Bone marrow (tissue), 2 donors: ENCODE measurements around the gene FBXO31.
"Not testable (repeated sequence)": the region's sequence is repeated elsewhere in the genome, so short reads cannot be mapped to it uniquely, and the experiment has no call there.

ENCODE experiments used
- DNase-seq, 2 donors: peaks; one replicate each; lab custom pipeline; 2025; lab: John Stamatoyannopoulos, UW

FBXO31 gene

DNA sequence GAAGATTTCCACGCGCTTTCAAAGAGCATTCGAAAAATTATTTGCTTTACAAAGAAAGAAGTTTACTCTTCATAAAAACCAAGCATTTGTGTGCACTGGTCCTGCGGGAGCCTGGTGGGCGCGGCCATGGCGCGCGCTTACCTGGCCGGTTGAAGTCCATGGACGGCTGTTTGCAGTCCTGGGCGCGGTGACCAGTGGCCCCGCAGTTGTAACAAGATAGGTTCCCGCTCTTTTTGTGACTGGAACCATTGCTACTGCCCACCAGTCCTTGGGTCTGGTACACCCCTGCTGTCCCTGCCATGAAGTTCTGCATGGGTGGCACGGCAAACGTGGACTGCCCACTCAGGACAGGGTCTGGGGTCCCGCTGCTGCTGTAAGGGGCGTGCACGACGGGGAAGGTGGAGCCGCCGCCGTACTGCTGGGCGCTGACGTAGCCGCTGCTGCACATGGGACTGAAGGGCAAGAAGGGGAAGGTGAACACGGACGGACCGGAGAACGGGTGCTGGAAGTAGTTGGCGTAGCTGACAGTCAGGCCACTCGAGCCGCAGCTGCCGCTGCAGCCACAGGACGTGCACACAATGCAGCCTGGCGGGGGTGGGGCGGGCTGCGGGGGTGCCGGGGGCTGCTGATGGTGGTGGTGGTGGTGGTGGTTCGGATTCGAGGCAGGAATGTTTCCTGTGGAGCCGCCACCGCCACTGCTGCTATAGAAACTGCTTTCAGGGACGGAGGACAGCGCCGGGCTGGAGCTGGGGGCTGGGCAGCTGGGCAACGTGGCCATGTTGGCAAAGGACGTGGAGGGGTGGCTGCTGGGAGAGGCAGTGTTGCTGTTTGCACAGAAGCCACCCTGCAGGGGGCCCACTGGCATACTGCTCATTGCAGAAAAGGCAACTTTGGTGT lies 28.0 kb upstream of the FBXO31 start:
- no peak for DNase-seq

DNA sequence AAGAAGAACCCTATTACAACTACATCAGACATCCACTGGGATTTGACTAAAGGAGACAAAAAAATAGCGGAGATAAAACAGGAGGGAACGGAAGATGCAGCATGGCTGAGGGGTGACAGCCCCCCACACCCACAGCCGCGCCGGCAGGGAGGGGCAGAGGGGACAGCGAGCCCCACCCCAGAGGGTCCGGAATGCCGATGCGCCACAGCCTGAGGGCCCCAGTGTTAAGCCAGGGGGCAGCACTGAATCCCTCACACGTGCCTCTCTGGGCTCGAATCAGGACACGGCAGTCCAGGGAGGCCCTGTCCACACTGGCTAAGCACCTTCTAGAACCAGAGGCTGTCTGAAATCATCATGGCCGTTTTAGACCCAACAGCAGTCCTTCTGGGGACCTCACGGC lies 27.4 kb upstream of the FBXO31 start:
- DNase-seq, result no peak

- DNase-seq, result no peak
These were observed 27.0 kb upstream of the FBXO31 start for GRCh38 chr16:87410530-87410929.

DNA sequence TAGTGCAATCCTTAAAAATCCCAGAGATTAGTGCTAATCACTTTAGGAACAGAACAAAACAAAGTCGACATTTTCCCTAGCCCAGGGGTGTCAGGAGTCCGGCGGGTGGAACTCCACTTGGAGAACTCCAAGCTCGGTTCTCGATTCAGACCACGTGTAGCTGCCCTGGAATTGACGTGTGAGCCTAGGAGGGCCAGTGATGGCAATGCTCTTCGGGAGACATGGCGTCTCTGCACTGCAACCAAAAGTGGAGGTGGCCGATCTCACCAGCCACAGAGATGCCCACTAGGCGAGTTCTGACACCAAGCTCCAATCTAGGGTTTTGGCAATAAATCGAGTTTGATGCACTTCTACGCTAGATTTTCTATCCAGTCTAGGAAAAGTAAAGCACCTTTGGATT lies 26.2 kb upstream of the FBXO31 start:
- DNase-seq, result no peak

DNA sequence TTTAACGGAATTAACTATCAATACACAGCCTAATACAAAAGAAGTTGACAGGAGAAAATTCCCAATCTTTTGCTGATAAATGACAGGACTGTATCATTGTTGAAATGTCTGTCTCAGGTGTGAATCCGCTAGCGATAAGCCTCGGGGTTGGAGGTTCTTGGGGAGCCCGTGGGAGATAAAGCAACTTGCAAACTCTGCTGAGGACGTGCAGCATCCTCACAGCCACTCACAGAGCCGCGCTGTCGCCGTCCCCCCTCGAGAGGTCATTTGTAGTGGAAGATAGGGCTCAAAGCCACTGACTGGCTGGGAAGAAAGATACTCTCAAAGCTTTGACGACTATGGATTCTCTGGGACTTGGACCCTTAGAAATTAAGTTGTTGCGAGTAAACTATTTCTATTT lies 25.6 kb upstream of the FBXO31 start:
- DNase-seq, result no peak

DNA sequence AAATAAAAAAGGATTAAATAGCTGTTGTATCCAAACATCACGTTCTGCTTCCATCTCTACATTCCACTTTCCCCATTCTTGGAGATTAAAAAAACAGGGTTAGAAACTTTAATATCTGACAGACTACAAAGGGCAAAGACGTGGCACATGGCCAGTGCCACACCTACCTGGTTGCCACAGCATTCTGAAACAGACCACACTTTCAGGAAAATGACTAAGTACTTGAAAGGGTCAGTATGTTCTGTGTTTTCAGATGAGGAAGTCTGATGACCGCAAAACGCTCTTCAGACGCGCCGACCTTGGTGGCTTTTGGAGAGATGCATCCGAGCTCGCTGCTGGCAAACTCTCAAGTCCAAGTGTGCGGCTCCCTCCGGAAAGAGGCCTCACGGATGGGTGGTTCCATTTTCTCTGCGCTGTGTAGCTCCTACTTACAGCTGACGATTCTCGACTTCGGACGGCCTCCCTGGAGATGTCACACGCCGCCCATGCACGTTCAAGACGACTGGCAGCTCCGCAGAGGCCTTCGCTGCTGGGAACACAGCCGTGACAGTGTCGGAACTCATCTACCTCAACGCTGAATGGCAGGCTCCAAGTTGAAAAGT lies 24.0 kb upstream of the FBXO31 start:
- DNase-seq, result no peak

DNA sequence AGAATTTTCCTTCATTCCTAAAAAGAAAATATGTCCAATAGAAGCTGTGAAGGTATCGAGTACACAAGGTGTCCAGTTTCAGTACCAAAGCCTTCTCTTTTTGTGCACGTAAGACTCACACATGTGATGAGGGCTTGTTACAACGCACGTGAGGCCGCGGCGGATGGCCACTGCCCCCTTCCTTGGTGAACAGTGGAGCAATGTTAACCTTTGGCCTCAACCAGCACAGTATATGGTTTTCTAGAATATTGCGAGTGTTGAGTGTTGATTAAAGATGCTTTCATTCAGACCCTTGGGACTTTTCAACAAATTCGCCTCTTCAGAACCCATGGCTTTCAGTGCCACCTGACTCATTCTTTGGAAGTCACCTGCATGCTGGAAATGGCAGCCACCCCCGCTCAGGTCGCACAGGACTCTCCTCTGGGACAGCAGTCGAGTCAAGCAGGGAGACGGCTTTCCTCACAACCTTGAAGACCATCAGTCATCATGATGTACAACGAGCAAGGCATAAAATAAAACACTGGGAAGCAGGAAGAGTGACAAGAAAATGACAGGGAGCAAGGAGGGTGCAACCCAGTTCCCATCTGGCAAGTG lies 23.0 kb upstream of the FBXO31 start:
- no peak for DNase-seq

DNA sequence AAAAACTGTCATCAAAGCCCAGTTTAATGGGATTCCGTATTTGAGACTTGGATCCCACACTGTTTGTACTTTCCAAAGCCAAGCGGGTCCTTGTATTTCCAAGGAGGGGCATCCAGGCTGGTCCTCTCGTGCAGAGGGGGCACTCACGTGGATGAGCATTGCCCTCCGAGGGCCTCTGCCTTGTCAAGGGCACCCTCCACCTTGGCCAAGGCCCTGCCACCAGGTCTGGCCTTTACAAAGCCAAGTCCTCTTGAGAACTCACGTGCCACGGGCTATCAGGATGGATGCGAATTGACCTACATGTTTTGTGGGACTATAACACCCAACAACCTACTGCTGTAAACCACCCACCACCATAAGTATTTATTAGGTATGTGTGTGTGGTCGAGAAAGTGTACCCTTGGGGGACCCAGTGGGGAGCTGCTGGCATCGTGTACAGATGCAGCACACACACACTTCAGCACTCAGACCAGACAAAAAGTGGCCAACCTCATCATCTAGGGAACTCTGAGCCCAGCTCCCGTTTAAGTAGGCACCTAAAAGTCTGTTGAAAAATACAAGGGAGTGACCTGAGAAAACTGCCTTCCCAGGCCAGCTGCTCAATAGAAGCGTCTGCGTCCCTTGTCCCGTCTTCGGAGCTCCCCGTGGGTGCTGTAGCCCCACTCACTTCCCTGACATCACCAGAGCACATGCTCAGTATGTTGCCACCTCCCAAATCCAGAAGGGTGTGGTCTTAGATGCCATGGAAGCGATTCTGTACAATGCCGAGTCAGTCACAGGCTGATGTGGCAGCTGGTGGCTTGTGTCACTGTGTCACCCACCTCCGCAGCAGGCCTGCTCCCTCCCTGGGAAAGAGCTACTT lies 21.4 kb upstream of the FBXO31 start:
- DNase-seq, result no peak

DNA sequence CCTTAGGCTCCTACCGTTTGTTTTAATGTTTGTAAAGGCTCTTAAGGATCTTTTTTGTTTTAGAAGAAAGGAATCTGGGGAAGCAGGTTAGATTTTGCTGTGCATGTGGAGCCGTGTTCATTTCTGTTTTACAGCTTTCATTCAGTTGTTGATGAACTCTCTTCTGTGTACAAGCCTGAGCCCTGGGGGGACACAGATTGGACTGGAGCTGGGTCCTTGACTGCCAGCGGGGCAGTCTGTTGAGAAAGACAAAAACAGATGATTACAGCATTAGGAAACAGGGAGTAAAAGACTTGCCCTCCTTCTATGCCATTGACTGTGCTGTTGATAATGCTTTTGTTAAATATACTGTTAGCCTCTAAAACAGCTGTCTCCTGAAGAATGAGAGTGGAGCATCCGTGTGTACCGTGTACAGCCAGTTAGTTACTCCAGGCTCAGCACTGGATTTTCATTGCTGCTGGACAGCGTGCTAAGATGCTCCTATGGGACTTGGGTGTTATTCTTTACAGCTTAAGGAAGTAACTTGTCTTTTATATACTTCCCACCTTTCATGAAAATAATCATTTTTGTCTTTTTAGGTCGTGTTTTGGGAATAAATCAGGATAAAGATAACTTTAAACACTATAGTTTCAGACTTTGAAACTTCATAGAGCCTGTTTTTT lies 11.7 kb upstream of the FBXO31 start:
- DNase-seq, result no peak

GRCh38 chr16:87393680-87394055 lies 10.1 kb upstream of the FBXO31 start:
- no peak for DNase-seq

DNA sequence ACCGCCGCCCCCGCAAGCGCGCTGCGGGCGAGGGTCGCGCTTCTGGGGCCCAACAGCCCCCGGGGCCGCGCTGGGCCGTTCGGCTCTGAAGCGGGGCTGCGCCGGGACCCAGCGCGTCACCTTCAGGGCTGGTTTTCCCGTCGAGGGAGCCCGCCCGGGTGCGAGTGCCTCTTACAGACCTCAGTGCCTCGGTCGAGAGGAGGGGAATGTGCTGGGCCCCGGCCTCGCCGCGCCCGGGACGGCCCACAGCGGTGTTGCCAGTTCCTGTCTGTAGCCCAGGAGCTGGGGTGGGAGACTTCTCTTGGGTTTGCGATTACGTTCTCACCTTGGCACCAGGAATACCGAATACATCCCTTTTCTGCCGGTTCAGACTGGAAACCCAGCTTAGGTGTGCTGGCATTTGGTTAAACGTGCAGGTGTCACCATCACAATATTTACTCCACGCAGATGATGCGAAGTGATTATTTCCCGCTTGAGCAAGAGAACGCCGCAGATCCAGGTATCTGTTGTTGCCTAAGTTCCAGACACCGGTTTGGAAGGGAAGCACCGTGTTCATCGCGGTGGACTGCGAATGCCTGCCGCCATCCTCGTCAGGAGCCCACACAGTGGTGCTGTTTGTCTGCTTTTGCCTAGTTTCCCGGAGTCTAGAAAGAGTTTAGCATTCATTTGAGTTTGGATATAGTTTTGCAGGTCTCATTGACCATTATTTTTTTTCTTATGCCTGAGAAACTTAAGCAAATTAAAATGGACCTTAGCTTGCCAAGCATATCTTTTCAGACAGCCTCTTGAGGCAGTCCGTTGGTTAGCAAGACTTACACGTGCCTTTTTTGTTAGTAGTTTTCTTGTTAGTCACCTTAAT lies 9.5 kb upstream of the FBXO31 start:
- peak in 1 of 2 donors; percentile 29 for DNase-seq

DNA sequence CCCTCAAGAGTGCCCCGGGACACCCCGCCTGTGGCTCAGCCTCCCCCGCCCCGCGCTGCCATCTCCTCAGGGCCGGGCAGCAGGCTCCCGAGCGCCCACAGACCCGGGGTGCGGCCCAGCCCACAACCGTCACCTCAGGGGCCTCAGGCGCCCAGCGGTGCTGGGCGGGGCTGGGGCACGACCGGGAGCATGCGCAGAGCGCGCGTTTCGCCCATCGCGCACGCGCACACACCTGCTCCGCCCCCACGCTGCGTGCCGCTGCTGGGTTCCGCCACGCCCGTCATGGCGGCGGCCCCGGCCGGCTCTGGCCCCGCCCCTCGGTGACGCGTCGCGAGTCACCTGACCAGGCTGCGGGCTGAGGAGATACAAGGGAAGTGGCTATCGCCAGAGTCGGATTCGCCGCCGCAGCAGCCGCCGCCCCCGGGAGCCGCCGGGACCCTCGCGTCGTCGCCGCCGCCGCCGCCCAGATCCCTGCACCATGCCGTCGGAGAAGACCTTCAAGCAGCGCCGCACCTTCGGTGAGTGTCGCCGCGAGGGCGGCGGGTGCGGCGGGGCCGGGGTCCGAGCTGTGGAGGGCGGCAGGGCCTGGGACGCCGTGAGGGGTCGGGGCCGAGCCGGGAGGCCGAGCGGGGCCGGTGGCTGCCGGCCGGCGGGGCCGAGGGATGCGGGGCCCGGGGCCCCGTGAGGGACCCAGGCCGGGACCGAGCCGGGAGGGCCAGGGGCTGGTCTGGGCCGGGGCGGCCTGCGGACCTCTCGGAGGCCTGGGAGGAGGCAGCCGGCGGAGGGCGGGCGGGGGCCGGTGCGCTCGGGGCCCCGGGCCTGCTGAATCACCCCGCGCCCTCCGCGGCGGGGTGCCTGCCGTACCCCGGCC lies 8.6 kb upstream of the FBXO31 start, which contains the start of gene MAP1LC3B:
MAP1LC3B (plus strand) TSS at position 387 of the 871 bp plus-strand sequence; CDS start at position 479, 92 bp downstream.
- peak; percentile 80 to 96 for DNase-seq

- DNase-seq, result no peak
These were observed 7.9 kb upstream of the FBXO31 start for GRCh38 chr16:87391324-87391949.

- DNase-seq, result no peak
These were observed 7.2 kb upstream of the FBXO31 start for GRCh38 chr16:87390641-87391323.

GRCh38 chr16:87389914-87390313 lies 6.3 kb upstream of the FBXO31 start:
- not testable (repeated sequence) for DNase-seq

- no peak for DNase-seq
These were observed 5.7 kb upstream of the FBXO31 start for GRCh38 chr16:87389245-87389644.

DNA sequence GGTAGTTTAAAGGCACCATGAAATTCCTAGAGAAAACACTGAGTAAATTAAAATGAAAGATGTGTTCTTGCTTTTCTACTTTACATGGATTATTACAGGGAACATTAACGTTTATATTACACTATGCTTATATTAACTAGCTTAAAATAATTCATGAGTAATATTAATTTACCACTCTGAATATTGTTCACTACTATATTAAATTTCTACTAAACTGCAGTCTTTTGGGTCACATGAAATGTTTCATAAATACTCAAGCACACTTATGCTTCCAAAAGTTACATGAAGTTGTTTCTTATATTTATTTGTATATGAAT lies 5.2 kb upstream of the FBXO31 start:
- DNase-seq, result no peak

- peak; percentile 66 to 95 for DNase-seq
These were observed 4.6 kb upstream of the FBXO31 start for GRCh38 chr16:87387942-87388817.
